ENCODE results near the gene FGFR2. TPM values are rescaled to one million over a fixed set of nuclear protein-coding genes. Genes with fewer than 3 reads are reported as not detected.

FGFR2 gene
- total and polyA plus RNA-seq, 2 of the 4 experiments (the other 2 are of a cell fraction) = not detected

DNA sequence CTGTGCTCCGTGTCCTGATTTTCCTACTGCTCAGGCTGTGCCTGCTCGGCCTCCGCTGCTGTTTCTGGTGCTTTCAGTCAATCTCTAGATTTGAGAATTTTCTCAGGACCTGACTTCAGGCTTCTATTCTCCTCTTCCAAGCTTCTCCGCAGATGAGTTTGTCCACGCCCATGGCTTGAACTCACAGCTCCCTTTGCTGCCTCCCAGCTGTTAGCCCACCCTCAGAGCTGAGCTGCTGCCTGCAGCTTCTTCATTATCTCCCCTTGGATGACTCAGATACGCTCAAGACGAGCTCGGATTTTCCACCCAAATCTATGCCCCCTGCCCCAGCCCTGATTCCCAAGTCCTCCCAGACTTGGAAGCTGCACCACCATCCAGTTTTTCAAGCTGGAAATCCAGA, 104.7 kb downstream of the FGFR2 start:
- DNase-seq (no peak), ATAC-seq (ENCODE audit: low read depth) (no peak)
- Histone ChIP-seq H3K9me1 (ENCODE audit: insufficient read depth, low read length) (no peaks in the 10 kb centered on the region), H3K9me3 (ENCODE audit: control insufficient read depth, insufficient read depth, low read length) (peaks cover 42% of the 10 kb centered on the region), H2BK5ac (ENCODE audit: low read depth, low read length, poor library complexity, severe bottlenecking) (no peak overlapping the region), H4K5ac (ENCODE audit: low read depth, low read length) (no peak overlapping the region), H3K23ac (ENCODE audit: low read depth, low read length) (no peak overlapping the region), H4K91ac (ENCODE audit: insufficient read depth, low read depth, low read length) (no peak overlapping the region), H3K14ac (replicated peaks; ENCODE audit: low read depth, low read length) (no peak overlapping the region), H2BK20ac (ENCODE audit: low read depth, low read length) (no peak overlapping the region), H3K4me3 (ENCODE audit: insufficient read depth, low read depth, low read length) (no peak overlapping the region), H3K79me1 (ENCODE audit: low read depth in 1 of 2, low read length in 2 of 2) (no peaks in the 10 kb centered on the region), H3K18ac (ENCODE audit: low read depth, low read length) (no peak overlapping the region), H3K27me3 (ENCODE audit: control insufficient read depth, insufficient read depth, low read length) (no peaks in the 10 kb centered on the region), H3K4ac (ENCODE audit: low read depth, low read length) (no peak overlapping the region), H3K27ac (ENCODE audit: insufficient read depth, low read length) (no peak overlapping the region), H2BK15ac (ENCODE audit: low read depth, low read length) (no peak overlapping the region), H4K20me1 (ENCODE audit: insufficient read depth, low read length) (no peaks in the 10 kb centered on the region), H2AFZ (replicated peaks; ENCODE audit: low read length, poor library complexity) (no peak overlapping the region), H3K36me3 (ENCODE audit: control insufficient read depth, insufficient read depth, low read length) (no peaks in the 10 kb centered on the region), H2AK5ac (ENCODE audit: low read depth, low read length) (no peak overlapping the region), H3K4me2 (ENCODE audit: low read depth, low read length) (no peak overlapping the region), H3K9ac (ENCODE audit: low read depth, low read length) (no peak overlapping the region), H2BK120ac (ENCODE audit: low read depth, low read length) (no peak overlapping the region), H3K56ac (ENCODE audit: extremely low read depth, insufficient read depth, low read length) (no peak overlapping the region), H3K4me1 (ENCODE audit: control insufficient read depth, insufficient read depth, low read length) (no peaks in the 10 kb centered on the region), H4K8ac (ENCODE audit: low read depth in 2 of 2, low read length in 2 of 2) (no peak overlapping the region), H2AK9ac (replicated peaks; ENCODE audit: low read depth, low read length, poor library complexity) (no peak overlapping the region)
- 45% methylated on average over 6 of the region's 8 CpGs; no CpG with 5 or more reads in 1 of the 2 experiments for WGBS, 2 experiments (ENCODE audit: extremely low coverage in 2 of 2, insufficient read length in 1 of 2)
- TF ChIP-seq CEBPB (IDR thresholded peaks at IDR 0.05; ENCODE audit: low read depth, low read length) (no peak), MXI1 (IDR thresholded peaks at IDR 0.05; ENCODE audit: borderline replicate concordance, low read depth, low read length) (no peak), POLR2A (IDR thresholded peaks at IDR 0.05; ENCODE audit: low read depth, low read length) (no peak), BHLHE40 (IDR thresholded peaks at IDR 0.05; ENCODE audit: low read depth, low read length) (no peak), FOS (IDR thresholded peaks at IDR 0.05; ENCODE audit: low read depth, low read length) (no peak), RAD21 (IDR thresholded peaks at IDR 0.05; ENCODE audit: low read length) (no peak), SMC3 (IDR thresholded peaks at IDR 0.05; ENCODE audit: low read depth, low read length) (no peak), CHD1 (IDR thresholded peaks at IDR 0.05; ENCODE audit: low read depth, low read length) (no peak), RCOR1 (IDR thresholded peaks at IDR 0.05; ENCODE audit: insufficient replicate concordance, low read length) (no peak), RFX5 (IDR thresholded peaks at IDR 0.05; ENCODE audit: low read depth, low read length) (no peak), MAZ (IDR thresholded peaks at IDR 0.05; ENCODE audit: borderline replicate concordance, low read depth, low read length) (no peak), MAFK (IDR thresholded peaks at IDR 0.05; ENCODE audit: low read depth, low read length) (no peak), NFE2L2 (IDR thresholded peaks at IDR 0.05; ENCODE audit: low read depth, low read length) (no peak)
- TF ChIP-seq, protein P1, sequence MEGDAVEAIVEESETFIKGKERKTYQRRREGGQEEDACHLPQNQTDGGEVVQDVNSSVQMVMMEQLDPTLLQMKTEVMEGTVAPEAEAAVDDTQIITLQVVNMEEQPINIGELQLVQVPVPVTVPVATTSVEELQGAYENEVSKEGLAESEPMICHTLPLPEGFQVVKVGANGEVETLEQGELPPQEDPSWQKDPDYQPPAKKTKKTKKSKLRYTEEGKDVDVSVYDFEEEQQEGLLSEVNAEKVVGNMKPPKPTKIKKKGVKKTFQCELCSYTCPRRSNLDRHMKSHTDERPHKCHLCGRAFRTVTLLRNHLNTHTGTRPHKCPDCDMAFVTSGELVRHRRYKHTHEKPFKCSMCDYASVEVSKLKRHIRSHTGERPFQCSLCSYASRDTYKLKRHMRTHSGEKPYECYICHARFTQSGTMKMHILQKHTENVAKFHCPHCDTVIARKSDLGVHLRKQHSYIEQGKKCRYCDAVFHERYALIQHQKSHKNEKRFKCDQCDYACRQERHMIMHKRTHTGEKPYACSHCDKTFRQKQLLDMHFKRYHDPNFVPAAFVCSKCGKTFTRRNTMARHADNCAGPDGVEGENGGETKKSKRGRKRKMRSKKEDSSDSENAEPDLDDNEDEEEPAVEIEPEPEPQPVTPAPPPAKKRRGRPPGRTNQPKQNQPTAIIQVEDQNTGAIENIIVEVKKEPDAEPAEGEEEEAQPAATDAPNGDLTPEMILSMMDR (conservative IDR thresholded peaks at IDR 0.05; ENCODE audit: low read depth, low read length) = no peak
- TF ChIP-seq, protein P2, sequence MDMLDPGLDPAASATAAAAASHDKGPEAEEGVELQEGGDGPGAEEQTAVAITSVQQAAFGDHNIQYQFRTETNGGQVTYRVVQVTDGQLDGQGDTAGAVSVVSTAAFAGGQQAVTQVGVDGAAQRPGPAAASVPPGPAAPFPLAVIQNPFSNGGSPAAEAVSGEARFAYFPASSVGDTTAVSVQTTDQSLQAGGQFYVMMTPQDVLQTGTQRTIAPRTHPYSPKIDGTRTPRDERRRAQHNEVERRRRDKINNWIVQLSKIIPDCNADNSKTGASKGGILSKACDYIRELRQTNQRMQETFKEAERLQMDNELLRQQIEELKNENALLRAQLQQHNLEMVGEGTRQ (IDR thresholded peaks at IDR 0.05; ENCODE audit: low read depth, low read length) = no peak
- TF ChIP-seq, protein P3, sequence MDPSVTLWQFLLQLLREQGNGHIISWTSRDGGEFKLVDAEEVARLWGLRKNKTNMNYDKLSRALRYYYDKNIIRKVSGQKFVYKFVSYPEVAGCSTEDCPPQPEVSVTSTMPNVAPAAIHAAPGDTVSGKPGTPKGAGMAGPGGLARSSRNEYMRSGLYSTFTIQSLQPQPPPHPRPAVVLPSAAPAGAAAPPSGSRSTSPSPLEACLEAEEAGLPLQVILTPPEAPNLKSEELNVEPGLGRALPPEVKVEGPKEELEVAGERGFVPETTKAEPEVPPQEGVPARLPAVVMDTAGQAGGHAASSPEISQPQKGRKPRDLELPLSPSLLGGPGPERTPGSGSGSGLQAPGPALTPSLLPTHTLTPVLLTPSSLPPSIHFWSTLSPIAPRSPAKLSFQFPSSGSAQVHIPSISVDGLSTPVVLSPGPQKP (IDR thresholded peaks at IDR 0.05; ENCODE audit: borderline replicate concordance, low read depth, low read length) = no peak
- in situ Hi-C loops (cut with MboI; ENCODE audit: low sequenced_read_pairs) = no loop called here
- dilution Hi-C loops (cut with HindIII; ENCODE audit: low sequenced_read_pairs, unreplicated experiment) = no loop called here
- no TSS peak for BruUV-seq (replicated peaks)
- ChIA-PET CTCF (no interaction called here), POLR2A (ENCODE audit: unreplicated experiment) (no interaction called here)
- intact Hi-C loops (cut with micrococcal nuclease) = no loop called here

All from IMR-90 (cell line).